RWPE2 (cell line): ENCODE measurements around the gene CFAP90.

Experiments
- ATAC-seq: fragments of 200-7000 bp; cut with Tn5 transposase; 3 replicates; pipeline ENCODE4 v1.9.1; 2021; ENCODE audit warnings: low read depth
- DNase-seq: peaks from one replicate; pipeline ENCODE4 v3.0.0-alpha.2; 2020; ENCODE audit warnings: low spot score
- H3K27ac ChIP-seq: fragments of 450-650 bp; 2 replicates; pipeline ENCODE4 v1.5.1; 2017; ENCODE audit warnings: mild to moderate bottlenecking; ENCODE audit not compliant: poor library complexity, severe bottlenecking
- H3K27me3 ChIP-seq: fragments of 250-450 bp; sonication (Bioruptor Pico); 2 replicates; pipeline ENCODE4 v1.5.1; 2021; ENCODE audit warnings: mild to moderate bottlenecking, moderate library complexity; ENCODE audit not compliant: insufficient read depth, poor library complexity, severe bottlenecking
- H3K36me3 ChIP-seq: fragments of 250-450 bp; sonication (Bioruptor Pico); 2 replicates; pipeline ENCODE4 v1.5.1; 2020; ENCODE audit warnings: low read depth, mild to moderate bottlenecking, moderate library complexity
- H3K4me1 ChIP-seq: fragments of 250-450 bp; sonication (Bioruptor Pico); 2 replicates; pipeline ENCODE4 v1.5.1; 2021; ENCODE audit warnings: mild to moderate bottlenecking, moderate library complexity; ENCODE audit not compliant: insufficient read depth, poor library complexity, severe bottlenecking
- H3K4me3 ChIP-seq: fragments of 250-450 bp; sonication (Bioruptor Pico); 2 replicates; pipeline ENCODE4 v1.5.1; 2021; ENCODE audit warnings: mild to moderate bottlenecking, moderate library complexity; ENCODE audit not compliant: severe bottlenecking
- H3K9me3 ChIP-seq: fragments of 250-450 bp; sonication (Bioruptor Pico); 2 replicates; pipeline ENCODE4 v1.5.1; 2021; ENCODE audit warnings: mild to moderate bottlenecking, moderate library complexity; ENCODE audit not compliant: severe bottlenecking
- TF ChIP-seq, protein P1 (sequence below): fragments of 450-650 bp; IDR thresholded peaks from one replicate; pipeline ENCODE4 v1.5.1; 2017; ENCODE audit warnings: mild to moderate bottlenecking, moderate library complexity; ENCODE audit not compliant: poor library complexity, severe bottlenecking

Gene CFAP90

DNA sequence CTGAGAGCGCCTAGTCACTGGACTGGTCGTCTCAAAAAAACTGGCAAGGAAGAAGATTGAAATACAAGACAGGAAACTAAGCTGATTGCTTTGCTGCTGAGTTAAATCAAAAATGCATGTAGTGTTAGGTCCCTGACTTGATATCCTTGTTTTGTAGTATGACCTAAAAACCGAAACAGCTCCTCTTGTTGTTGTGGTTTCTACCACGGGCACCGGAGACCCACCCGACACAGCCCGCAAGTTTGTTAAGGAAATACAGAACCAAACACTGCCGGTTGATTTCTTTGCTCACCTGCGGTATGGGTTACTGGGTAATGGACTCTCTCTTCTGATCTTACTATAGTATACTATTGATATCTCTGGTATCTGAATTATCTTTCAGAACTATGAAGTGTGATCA is 22.3 kb upstream of the CFAP90 start:
- ATAC-seq, result no peak
- no peak overlapping the region for H3K4me3 ChIP-seq
- H3K27ac ChIP-seq, result no peak overlapping the region

GRCh38 chr5:7872517-7873130 is 21.7 kb upstream of the CFAP90 start:
- Histone ChIP-seq H3K9me3 (no peaks in the 10 kb centered on the region), H3K4me1 (peaks cover 13% of the 10 kb centered on the region), H3K4me3 (no peak overlapping the region), H3K27ac (no peak overlapping the region), H3K27me3 (no peaks in the 10 kb centered on the region), H3K36me3 (peaks cover 71% of the 10 kb centered on the region)
- TF ChIP-seq, protein P1, sequence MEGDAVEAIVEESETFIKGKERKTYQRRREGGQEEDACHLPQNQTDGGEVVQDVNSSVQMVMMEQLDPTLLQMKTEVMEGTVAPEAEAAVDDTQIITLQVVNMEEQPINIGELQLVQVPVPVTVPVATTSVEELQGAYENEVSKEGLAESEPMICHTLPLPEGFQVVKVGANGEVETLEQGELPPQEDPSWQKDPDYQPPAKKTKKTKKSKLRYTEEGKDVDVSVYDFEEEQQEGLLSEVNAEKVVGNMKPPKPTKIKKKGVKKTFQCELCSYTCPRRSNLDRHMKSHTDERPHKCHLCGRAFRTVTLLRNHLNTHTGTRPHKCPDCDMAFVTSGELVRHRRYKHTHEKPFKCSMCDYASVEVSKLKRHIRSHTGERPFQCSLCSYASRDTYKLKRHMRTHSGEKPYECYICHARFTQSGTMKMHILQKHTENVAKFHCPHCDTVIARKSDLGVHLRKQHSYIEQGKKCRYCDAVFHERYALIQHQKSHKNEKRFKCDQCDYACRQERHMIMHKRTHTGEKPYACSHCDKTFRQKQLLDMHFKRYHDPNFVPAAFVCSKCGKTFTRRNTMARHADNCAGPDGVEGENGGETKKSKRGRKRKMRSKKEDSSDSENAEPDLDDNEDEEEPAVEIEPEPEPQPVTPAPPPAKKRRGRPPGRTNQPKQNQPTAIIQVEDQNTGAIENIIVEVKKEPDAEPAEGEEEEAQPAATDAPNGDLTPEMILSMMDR, result no peak
- no peak for ATAC-seq
- DNase-seq, result no peak

More for the DNA sequence above, 22.3 kb upstream of the CFAP90 start:
- no peaks in the 10 kb centered on the region for H3K9me3 ChIP-seq
- TF ChIP-seq, protein P1, result no peak
- H3K27me3 ChIP-seq, result no peaks in the 10 kb centered on the region
- no peak for DNase-seq
- H3K36me3 ChIP-seq, result peaks cover 77% of the 10 kb centered on the region
- H3K4me1 ChIP-seq, result peaks cover 11% of the 10 kb centered on the region

DNA sequence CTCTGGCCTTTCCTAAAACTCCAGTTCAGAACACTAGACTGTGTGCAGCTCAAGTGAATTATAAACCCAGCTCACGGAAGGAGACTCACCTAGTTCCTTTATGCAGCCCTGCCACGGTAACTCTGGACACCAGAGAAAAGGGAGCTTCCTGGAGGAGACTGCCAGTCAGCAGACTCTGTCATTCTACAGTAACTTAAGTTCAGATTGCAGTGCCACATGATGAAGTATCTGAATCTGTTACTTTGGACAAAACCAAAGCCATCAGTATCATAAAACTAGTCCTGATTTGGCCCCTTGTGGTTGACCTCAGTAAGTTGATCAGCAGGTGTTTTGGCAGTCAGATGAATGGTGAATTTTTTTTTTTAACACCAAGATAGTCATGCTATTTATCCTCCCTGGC is 20.7 kb upstream of the CFAP90 start:
- TF ChIP-seq, protein P1, result no peak
- no peak overlapping the region for H3K27ac ChIP-seq
- H3K4me1 ChIP-seq, result peaks cover 14% of the 10 kb centered on the region
- H3K9me3 ChIP-seq, result no peaks in the 10 kb centered on the region
- H3K27me3 ChIP-seq, result no peaks in the 10 kb centered on the region
- no peak for DNase-seq
- ATAC-seq, result no peak
- H3K4me3 ChIP-seq, result no peak overlapping the region
- peaks cover 61% of the 10 kb centered on the region for H3K36me3 ChIP-seq

- Histone ChIP-seq H3K27me3 (no peaks in the 10 kb centered on the region), H3K36me3 (peaks cover 60% of the 10 kb centered on the region), H3K27ac (peak overlapping the region; percentile 23), H3K4me1 (peaks cover 14% of the 10 kb centered on the region), H3K9me3 (no peaks in the 10 kb centered on the region), H3K4me3 (peak overlapping the region; percentile 94)
- TF ChIP-seq, protein P1, result no peak
- ATAC-seq (peak; percentile 44), DNase-seq (no peak)
Measured at GRCh38 chr5:7869474-7870136, 18.7 kb upstream of the CFAP90 start.
